Measurements from ENCODE around the gene RPL41.
"Not testable (repeated sequence)": the region's sequence is repeated elsewhere in the genome, so short reads cannot be mapped to it uniquely, and the experiment has no call there.

Gene RPL41

DNA sequence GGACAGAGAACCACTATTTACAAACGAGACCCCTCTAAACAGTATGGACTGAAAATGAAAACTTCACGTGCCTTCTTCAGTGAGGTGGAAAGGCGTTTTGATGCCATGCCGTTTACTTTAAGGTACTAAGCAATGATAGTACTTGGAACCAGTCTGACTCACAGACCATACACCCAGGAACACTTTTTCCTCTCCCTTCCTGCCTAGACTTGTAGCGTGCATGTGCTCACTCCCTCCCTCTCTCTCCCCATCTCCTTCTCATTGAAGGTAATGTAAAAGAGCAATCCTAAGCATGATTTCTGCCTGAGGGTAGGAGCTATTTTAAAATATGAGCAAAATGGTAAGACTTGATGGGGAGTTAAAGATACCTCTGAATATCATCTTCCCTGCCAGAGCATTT is 5.9 kb upstream of the RPL41 start:
- H3K4me3 ChIP-seq (ENCODE audit: low read length) = no peak overlapping the region
- no peak for DNase-seq (ENCODE audit: low read depth)
- TF ChIP-seq CTCF (conservative IDR thresholded peaks at IDR 0.05; ENCODE audit: low read depth, low read length) = no peak

DNA sequence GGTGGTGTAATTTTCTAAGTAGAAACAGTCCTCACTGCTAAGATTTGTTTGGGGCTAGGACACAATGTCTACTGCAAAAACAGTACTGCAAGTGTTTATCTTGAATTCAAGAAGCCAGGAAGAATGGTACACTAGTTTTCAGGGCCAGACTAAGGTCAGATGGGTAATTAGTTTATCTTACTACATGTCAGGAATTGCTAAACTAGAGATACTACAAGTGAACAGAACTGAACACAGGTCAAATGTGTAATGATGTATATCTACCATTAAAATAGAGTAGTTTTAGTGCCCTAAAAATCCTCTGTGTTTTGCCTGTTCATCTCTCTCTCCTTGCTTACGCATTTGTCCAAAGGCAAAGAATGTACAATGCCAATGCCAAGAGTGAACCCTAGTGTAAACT is 2.3 kb upstream of the RPL41 start:
- H3K4me3 ChIP-seq (ENCODE audit: low read length) = no peak overlapping the region
- no peak for TF ChIP-seq CTCF (conservative IDR thresholded peaks at IDR 0.05; ENCODE audit: low read depth, low read length)
- no peak for DNase-seq (ENCODE audit: low read depth)

GRCh38 chr12:56115329-56115728 is 1.1 kb upstream of the RPL41 start:
- no peak for DNase-seq (ENCODE audit: low read depth)

DNA sequence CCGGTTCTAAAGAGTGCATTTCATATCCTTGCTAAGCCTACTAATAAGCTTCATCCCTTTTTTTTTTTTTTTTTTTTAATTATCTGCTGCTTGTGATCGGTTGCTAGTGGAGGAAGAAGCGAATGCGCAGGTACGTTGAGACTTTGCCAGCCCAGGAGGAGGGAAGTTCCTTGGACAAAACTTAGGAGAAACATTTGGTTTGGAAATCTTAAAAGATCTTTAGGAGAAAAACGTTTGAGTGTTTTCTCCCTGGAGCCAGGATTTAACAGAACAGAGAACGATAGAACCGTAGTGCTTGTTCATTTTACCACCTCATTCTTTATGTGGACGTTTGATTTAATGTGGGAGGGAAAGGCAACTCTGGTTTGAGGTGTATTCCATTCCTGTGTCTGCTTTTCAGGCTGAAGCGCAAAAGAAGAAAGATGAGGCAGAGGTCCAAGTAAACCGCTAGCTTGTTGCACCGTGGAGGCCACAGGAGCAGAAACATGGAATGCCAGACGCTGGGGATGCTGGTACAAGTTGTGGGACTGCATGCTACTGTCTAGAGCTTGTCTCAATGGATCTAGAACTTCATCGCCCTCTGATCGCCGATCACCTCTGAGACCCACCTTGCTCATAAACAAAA is 761 bp downstream of the RPL41 start:
- DNase-seq (ENCODE audit: low read depth) = not testable (repeated sequence)
- H3K4me3 ChIP-seq (ENCODE audit: low read length) = peak overlapping the region; percentile 96

More at GRCh38 chr12:56115329-56115728, 1.1 kb upstream of the RPL41 start:
- no peak for TF ChIP-seq CTCF (conservative IDR thresholded peaks at IDR 0.05; ENCODE audit: low read depth, low read length)
- H3K4me3 ChIP-seq (ENCODE audit: low read length) = peak overlapping the region; percentile 96

DNA sequence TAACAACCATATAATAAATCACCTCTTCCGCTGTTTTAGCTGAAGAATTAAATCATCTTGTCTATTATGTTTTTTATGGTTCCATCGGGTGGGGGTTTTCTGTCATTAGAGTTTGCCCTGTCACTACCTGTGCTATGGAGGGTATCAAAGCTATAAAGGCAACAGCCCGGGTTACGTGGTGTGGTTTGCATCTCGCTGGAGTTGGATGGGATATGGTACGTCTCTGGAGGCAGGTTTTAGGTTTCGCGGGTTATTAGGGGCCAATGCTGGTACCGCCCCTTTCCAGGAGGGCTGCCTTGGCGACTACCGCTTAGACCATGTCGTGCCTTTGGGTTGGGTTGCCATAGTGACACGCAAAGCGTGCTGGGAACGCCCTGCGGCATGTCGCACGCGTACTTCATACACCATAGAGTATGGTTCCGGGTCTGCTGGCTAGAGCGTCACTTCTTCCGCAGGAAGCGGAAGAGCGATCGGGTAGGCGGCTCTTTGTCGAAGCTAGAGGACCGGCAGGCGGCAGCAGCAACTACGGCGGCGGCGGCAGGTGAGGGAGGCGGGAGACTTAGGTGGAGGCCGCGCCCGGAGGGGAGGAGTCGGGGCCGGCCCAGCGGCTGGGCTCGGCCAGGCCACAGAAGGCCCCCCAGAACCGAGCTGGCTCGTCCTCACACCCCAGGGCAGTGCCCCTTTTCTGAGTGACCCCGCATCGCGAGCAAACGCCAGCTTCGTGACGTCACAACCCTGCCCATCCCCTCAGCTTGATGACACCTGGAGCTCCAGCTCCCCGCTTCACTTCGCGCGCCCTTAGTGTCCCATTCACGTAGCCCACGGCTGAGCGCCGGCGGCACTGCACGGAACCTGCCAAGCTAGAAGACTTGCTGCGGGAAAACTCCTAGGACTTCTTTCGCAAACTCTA is 1.6 kb downstream of the RPL41 start, which contains the start of gene ZC3H10:
Gene ZC3H10 (plus strand): TSS at position 489 of the 910 bp plus-strand sequence. CDS start 2,297 bp downstream, outside the sequence.
- peak within 1 kb of the TSS; percentile 96 for H3K4me3 ChIP-seq (ENCODE audit: low read length)
- peak; percentile 98 for DNase-seq (ENCODE audit: low read depth)
- TF ChIP-seq CTCF (conservative IDR thresholded peaks at IDR 0.05; ENCODE audit: low read depth, low read length) = peak; percentile 49

DNA sequence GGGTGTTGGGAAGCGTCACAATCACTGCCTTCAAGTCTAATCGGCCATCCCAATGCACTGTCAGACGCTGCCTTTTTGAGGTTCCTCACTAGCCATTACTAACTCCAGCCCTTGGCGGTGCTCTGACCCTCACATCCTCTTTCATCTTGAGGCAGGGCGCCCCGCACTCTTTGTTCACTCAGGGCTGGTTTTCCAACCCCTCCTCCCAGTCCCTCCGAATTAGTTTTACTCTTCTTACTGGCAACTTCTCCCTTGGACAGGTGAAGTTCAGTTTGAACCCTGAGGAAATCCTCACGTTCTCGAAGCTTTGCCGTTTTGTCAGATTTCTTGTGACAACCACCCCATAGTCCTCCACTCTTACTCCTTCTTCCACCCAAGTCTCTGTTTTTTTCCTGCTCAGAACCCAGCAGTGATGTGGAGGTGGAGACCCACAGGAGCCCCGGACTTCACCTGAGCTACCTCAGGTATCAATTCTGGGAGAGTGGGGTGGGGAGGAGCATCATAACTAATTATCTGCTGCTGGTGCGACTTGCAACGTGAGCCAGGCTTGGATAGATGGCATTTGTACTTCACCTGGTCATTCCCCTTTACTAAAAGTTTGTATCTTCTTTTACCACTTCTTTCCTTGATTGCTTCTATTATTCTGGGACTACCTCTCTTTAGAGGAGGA is 2.4 kb downstream of the RPL41 start:
- no peak for DNase-seq (ENCODE audit: low read depth)
- peak overlapping the region; percentile 86 for H3K4me3 ChIP-seq (ENCODE audit: low read length)
- no peak for TF ChIP-seq CTCF (conservative IDR thresholded peaks at IDR 0.05; ENCODE audit: low read depth, low read length)

DNA sequence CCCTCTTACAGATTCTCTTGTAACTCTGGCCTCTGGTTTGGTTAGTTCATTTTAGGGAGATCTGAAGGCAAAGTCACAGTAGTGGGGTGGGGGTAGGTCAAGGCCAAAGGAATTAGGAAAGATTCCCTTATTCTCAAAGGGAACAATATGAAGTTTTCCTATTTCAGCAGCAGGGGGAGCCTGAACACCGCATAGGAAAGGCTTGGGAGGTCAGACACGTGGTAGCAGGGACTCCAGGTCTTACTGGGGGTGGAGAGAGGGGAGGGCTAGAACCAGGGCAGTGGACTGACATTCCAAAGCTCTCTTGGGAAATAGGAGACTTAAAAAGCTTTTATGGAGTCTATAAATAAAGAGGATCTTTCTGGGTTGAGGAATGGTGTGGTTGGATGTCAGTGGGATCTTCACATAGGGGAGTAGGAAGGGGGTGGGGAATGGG is 2.9 kb downstream of the RPL41 start:
- H3K4me3 ChIP-seq (ENCODE audit: low read length) = peak overlapping the region; percentile 86
- TF ChIP-seq CTCF (conservative IDR thresholded peaks at IDR 0.05; ENCODE audit: low read depth, low read length) = peak; percentile 82
- peak; percentile 80 for DNase-seq (ENCODE audit: low read depth)
